Measurements from ENCODE around the gene MYO5C. TPM values are rescaled to one million over a fixed set of nuclear protein-coding genes. Genes with fewer than 3 reads are reported as not detected.

Gene MYO5C
- total and polyA plus RNA-seq, 10 donors, result 0.53 to 23.4 (median 14.7) TPM

DNA sequence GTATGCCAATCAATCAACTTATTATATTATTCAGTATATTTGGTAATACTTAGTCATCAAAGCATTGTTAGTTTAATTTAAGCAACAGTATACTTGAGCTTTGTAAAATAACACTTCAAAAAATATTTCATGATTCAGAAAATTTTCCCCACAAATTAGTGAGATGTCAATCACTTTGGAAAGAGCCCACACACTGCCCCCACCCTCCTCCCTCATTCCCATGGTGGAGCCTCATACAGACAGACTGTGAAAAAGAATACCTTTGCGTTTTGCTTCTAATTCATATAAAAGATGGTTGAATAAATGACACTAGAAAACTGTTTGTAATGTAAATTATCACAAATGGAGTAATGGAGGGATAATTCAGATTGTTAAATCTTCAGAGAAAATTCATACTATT, 43.3 kb upstream of the MYO5C start:
- TF ChIP-seq POLR2A (IDR thresholded peaks at IDR 0.05), result no peak
- TF ChIP-seq, protein P1, sequence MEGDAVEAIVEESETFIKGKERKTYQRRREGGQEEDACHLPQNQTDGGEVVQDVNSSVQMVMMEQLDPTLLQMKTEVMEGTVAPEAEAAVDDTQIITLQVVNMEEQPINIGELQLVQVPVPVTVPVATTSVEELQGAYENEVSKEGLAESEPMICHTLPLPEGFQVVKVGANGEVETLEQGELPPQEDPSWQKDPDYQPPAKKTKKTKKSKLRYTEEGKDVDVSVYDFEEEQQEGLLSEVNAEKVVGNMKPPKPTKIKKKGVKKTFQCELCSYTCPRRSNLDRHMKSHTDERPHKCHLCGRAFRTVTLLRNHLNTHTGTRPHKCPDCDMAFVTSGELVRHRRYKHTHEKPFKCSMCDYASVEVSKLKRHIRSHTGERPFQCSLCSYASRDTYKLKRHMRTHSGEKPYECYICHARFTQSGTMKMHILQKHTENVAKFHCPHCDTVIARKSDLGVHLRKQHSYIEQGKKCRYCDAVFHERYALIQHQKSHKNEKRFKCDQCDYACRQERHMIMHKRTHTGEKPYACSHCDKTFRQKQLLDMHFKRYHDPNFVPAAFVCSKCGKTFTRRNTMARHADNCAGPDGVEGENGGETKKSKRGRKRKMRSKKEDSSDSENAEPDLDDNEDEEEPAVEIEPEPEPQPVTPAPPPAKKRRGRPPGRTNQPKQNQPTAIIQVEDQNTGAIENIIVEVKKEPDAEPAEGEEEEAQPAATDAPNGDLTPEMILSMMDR (IDR thresholded peaks at IDR 0.05 in 8 of 11, conservative IDR thresholded peaks at IDR 0.05 in 3 of 11), result no peak
- TF ChIP-seq POLR2AphosphoS5 (IDR thresholded peaks at IDR 0.05), result no peak
- no peaks in the 10 kb centered on the region for H3K27me3 ChIP-seq (replicated peaks in 1 of 7)

GRCh38 chr15:52338058-52338457, 42.5 kb upstream of the MYO5C start:
- Histone ChIP-seq H3K4me1 (no peaks in the 10 kb centered on the region), H3K27ac (no peak overlapping the region), H3K9me3 (no peaks in the 10 kb centered on the region), H3K36me3 (peaks cover 0 to 82% (median 21%) of the 10 kb centered on the region in 6 donors), H3K27me3 (replicated peaks in 1 of 7) (no peaks in the 10 kb centered on the region), H3K4me3 (no peak overlapping the region)
- TF ChIP-seq, protein P1 (IDR thresholded peaks at IDR 0.05 in 8 of 11, conservative IDR thresholded peaks at IDR 0.05 in 3 of 11), result no peak
- TF ChIP-seq POLR2A (IDR thresholded peaks at IDR 0.05), result no peak
- TF ChIP-seq POLR2AphosphoS5 (IDR thresholded peaks at IDR 0.05), result no peak
- intact Hi-C loops (cut with DNase I; ENCODE audit: low total_unique reads), result no loop called here
- no peak for DNase-seq
- 83 to 89% (median 87%) methylated on average over 3 of the region's 3 CpGs for WGBS, 5 donors

More for the DNA sequence above, 43.3 kb upstream of the MYO5C start:
- no peak overlapping the region for H3K27ac ChIP-seq
- peaks cover 0 to 84% (median 21%) of the 10 kb centered on the region in 6 donors for H3K36me3 ChIP-seq
- H3K4me3 ChIP-seq, result no peak overlapping the region
- no peaks in the 10 kb centered on the region for H3K4me1 ChIP-seq
- no peak for DNase-seq
- H3K9me3 ChIP-seq, result no peaks in the 10 kb centered on the region
- intact Hi-C loops (cut with DNase I; ENCODE audit: low total_unique reads), result no loop called here
- 91 to 98% (median 96%) methylated on average over 1 of the region's 1 CpG for WGBS, 5 donors

GRCh38 chr15:52337198-52337853, 41.7 kb upstream of the MYO5C start:
- 76 to 88% (median 86%) methylated on average over 5 of the region's 5 CpGs for WGBS, 5 donors
- H3K9me3 ChIP-seq, result no peaks in the 10 kb centered on the region
- no peak for DNase-seq
- H3K4me1 ChIP-seq, result peaks cover 0 to 2% (median 0%) of the 10 kb centered on the region in 6 donors
- H3K36me3 ChIP-seq, result peaks cover 0 to 74% (median 21%) of the 10 kb centered on the region in 6 donors
- H3K4me3 ChIP-seq, result no peak overlapping the region
- intact Hi-C loops (cut with DNase I; ENCODE audit: low total_unique reads), result no loop called here
- no peaks in the 10 kb centered on the region for H3K27me3 ChIP-seq (replicated peaks in 1 of 7)
- no peak for TF ChIP-seq POLR2A (IDR thresholded peaks at IDR 0.05)
- TF ChIP-seq POLR2AphosphoS5 (IDR thresholded peaks at IDR 0.05), result no peak
- TF ChIP-seq, protein P1 (IDR thresholded peaks at IDR 0.05 in 8 of 11, conservative IDR thresholded peaks at IDR 0.05 in 3 of 11), result no peak
- H3K27ac ChIP-seq, result no peak overlapping the region

GRCh38 chr15:52336529-52336928, 40.9 kb upstream of the MYO5C start:
- Histone ChIP-seq H3K9me3 (no peaks in the 10 kb centered on the region), H3K36me3 (peaks cover 0 to 67% (median 21%) of the 10 kb centered on the region in 6 donors), H3K4me1 (peaks cover 0 to 10% (median 5%) of the 10 kb centered on the region in 6 donors), H3K4me3 (no peak overlapping the region), H3K27ac (no peak overlapping the region), H3K27me3 (replicated peaks in 1 of 7) (no peaks in the 10 kb centered on the region)
- intact Hi-C loops (cut with DNase I; ENCODE audit: low total_unique reads), result no loop called here
- DNase-seq, result no peak
- WGBS, 5 donors, result 79 to 86% (median 82%) methylated on average over 4 of the region's 4 CpGs
- TF ChIP-seq POLR2A (IDR thresholded peaks at IDR 0.05) (no peak), POLR2AphosphoS5 (IDR thresholded peaks at IDR 0.05) (no peak)
- TF ChIP-seq, protein P1 (IDR thresholded peaks at IDR 0.05 in 8 of 11, conservative IDR thresholded peaks at IDR 0.05 in 3 of 11), result no peak
